ENCODE measurements around the gene KLB.
A peak's percentile ranks its signal among the peaks of the same experiment; 100 is the strongest.
"Not testable (repeated sequence)": the region's sequence is repeated elsewhere in the genome, so short reads cannot be mapped to it uniquely, and the experiment has no call there.

The KLB gene

GRCh38 chr4:39406763-39407583, at the start of gene KLB:
Gene KLB, plus strand, starts transcription at chr4:39406930. Its CDS starts 20 bp downstream, at chr4:39406950.
- no peak for DNase-seq

- DNase-seq, result no peak
Observed at GRCh38 chr4:39357002-39357401, 49.7 kb upstream of the KLB start.

GRCh38 chr4:39360611-39361010, 46.1 kb upstream of the KLB start:
- not testable (repeated sequence) for DNase-seq

- no peak for DNase-seq
Observed at GRCh38 chr4:39362827-39363226, 43.9 kb upstream of the KLB start.

GRCh38 chr4:39363773-39364393, 42.8 kb upstream of the KLB start:
- DNase-seq, result no peak

GRCh38 chr4:39365360-39365759, 41.4 kb upstream of the KLB start:
- no peak for DNase-seq

GRCh38 chr4:39365830-39366771, 40.6 kb upstream of the KLB start, which contains the start of gene RFC1:
Gene RFC1, minus strand, starts transcription at chr4:39366362. Its CDS starts 121 bp downstream, at chr4:39366241.
- DNase-seq, result peak; percentile 94

- DNase-seq, result no peak
Observed at GRCh38 chr4:39367166-39367565, 39.6 kb upstream of the KLB start.

GRCh38 chr4:39369301-39369700, 37.4 kb upstream of the KLB start:
- DNase-seq, result no peak

GRCh38 chr4:39371209-39371608, 35.5 kb upstream of the KLB start:
- DNase-seq, result not testable (repeated sequence)

- no peak for DNase-seq
Observed at GRCh38 chr4:39375478-39375877, 31.3 kb upstream of the KLB start.

- DNase-seq, result no peak
Observed at GRCh38 chr4:39383690-39384089, 23.0 kb upstream of the KLB start.

GRCh38 chr4:39384563-39384962, 22.2 kb upstream of the KLB start:
- no peak for DNase-seq

- DNase-seq, result no peak
Observed at GRCh38 chr4:39390603-39391002, 16.1 kb upstream of the KLB start.

- DNase-seq, result no peak
Observed at GRCh38 chr4:39394706-39395105, 12.0 kb upstream of the KLB start.

GRCh38 chr4:39401640-39402039, 5.1 kb upstream of the KLB start:
- DNase-seq, result not testable (repeated sequence)

GRCh38 chr4:39407584-39407885, 805 bp downstream of the KLB start:
- DNase-seq, result no peak

- DNase-seq, result no peak
Observed at GRCh38 chr4:39410415-39410814, 3.7 kb downstream of the KLB start.

GRCh38 chr4:39411561-39411960, 4.8 kb downstream of the KLB start:
- not testable (repeated sequence) for DNase-seq

GRCh38 chr4:39415678-39416283, 9.1 kb downstream of the KLB start:
- DNase-seq, result no peak

GRCh38 chr4:39422247-39422646, 15.5 kb downstream of the KLB start:
- DNase-seq, result no peak

GRCh38 chr4:39425297-39425696, 18.6 kb downstream of the KLB start:
- not testable (repeated sequence) for DNase-seq

- DNase-seq, result no peak
Observed at GRCh38 chr4:39426728-39427127, 20.0 kb downstream of the KLB start.

Measured in stimulated activated CD4-positive, alpha-beta T cell treated with anti-CD3 and anti-CD28 coated beads, Interleukin-1b, Interleukin-23, amount 100 ng/mL, for 48 hours (primary cell).